GM21529 (cell line): Measurements from ENCODE around the gene IDH1.
"Not testable (repeated sequence)": the region's sequence is repeated elsewhere in the genome, so short reads cannot be mapped to it uniquely, and the experiment has no call there.

Experiments used
- ATAC-seq: cut with Tn5 transposase; IDR thresholded peaks from one replicate; pipeline ENCODE4 v1.9.1; 2021; ENCODE audit not compliant: unreplicated experiment

IDH1 gene

GRCh38 chr2:208254871-208255556 lies at the start of gene IDH1:
IDH1 (minus strand) TSS chr2:208255071; CDS start chr2:208251551, 3,520 bp downstream.
- ATAC-seq: peak; percentile 74

- ATAC-seq: no peak
These were observed 49.3 kb upstream of the IDH1 start for GRCh38 chr2:208304157-208304556.

DNA sequence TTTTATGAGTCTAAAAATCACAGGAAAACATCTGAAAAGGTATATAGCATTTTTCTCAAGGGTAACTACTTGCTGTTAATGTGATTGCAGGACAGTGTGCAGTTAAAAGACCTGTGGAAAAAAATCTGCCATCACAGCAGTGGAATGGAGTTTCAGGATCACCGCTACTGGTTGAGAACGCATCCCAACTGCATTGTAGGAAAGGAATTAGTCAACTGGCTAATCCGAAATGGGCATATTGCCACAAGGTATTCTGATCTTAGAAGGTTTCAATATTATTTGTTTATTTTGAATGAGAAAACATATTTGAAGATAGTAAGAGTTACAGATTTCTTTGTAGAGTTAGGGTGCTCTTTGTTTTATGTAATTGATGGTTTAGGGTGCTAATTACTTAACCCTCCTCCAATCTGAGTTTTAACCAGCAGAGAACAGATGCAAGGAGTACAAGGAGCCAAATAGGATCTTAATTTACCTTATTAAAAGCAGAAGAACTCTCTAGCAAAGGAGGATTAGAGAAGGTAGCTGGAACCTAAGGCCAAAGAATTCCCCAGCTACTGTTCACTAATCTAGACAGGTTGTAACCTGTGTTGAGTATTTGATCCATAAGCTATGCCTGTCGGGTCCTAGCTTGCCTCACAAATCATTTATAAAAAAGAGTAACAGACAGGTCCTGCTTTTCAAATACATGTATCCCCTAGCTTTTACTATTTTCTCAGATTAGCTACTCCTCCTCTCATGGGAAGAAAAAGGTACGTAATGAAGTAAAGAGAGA lies 46.2 kb upstream of the IDH1 start:
- ATAC-seq: no peak

GRCh38 chr2:208297961-208298360 lies 43.1 kb upstream of the IDH1 start:
- no peak for ATAC-seq

GRCh38 chr2:208296610-208297009 lies 41.7 kb upstream of the IDH1 start:
- no peak for ATAC-seq

DNA sequence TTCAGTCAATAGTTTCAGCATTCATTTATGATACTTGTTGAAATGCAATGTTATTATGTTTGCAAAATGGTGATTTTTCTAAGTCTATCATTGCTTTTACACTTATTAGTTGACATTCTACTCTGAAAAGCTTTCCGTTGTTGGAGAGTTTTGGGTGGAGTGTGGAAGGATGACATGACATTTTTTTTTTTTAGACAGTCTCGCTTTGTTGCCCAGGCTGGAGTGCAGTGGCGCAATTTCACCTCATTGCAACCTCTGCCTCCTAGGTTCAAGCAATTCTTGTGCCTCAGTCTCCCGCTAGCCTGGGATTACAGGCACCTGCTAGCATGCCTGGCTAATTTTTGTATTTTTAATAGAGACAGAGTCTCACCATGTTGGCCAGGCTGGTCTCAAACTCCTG lies 41.0 kb upstream of the IDH1 start:
- ATAC-seq: no peak

DNA sequence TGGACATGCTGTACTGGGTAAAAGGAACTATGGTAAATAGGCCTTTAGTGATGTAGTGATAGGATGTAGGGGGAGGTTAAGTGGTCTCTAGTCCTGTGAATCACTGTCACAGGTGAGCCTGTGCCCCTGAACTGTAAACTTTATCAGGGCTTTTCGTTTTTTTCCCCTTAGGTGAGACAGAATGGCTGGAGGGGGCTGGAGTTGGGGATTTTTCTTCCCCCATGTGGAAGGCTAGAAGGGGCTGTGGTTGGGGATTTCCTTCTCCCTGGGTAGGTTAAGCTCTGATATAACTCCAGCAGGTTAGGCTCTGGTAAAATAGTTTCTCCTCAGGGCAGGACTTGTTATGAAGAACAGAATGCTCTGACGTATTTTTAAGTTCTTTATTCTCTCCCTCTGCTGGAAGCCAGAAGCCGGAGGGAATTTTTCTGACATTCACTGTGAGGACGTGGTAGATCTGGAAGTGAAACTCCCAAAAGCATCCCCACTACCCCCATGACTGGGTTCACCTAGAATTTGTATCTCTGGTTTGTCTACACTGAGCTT lies 39.7 kb upstream of the IDH1 start:
- ATAC-seq: peak; percentile 63

GRCh38 chr2:208285853-208286252 lies 31.0 kb upstream of the IDH1 start:
- no peak for ATAC-seq

- ATAC-seq: peak; percentile 85
These were observed 26.1 kb upstream of the IDH1 start for GRCh38 chr2:208280933-208281332.

- ATAC-seq: peak; percentile 34
These were observed 25.4 kb upstream of the IDH1 start for GRCh38 chr2:208280234-208280633.

- ATAC-seq: no peak
These were observed 24.4 kb upstream of the IDH1 start for GRCh38 chr2:208279236-208279635.

DNA sequence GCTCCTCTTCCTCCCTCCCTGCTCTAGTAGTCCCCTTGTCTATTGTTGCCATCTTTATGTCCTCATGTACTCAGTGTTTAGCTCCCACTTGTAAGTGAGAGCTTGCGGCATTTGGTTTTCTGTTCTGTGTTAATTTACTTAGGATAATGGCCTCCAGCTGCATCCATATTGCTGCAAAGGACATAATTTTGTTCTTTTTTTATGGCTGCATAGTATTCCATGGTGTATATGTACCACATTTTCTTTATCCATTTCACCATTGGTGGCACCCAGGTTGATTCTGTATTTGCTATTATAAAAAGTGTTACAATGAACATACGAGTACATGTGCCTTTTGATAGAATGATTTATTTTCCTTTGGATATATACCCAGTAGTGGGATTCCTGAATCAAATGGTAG lies 23.7 kb upstream of the IDH1 start:
- no peak for ATAC-seq

DNA sequence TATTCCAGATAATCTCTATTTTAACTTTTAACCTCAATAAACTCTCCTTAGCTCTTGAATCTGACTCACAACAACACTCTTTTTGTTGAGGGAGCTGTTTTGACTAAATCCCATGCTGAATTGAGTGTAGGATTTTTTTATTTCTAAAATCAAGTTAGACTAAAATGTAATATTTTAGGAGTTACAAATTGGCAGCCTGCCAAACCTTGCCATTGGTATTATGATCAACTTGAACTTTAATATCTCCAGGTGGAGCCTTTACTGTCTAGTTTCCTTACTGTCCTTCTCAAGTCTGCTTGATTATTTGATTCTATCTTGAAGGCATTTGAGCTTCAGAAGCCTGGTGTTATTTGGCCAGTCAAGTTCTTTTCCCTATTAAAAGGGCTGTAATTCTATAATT lies 19.9 kb upstream of the IDH1 start:
- ATAC-seq: no peak

DNA sequence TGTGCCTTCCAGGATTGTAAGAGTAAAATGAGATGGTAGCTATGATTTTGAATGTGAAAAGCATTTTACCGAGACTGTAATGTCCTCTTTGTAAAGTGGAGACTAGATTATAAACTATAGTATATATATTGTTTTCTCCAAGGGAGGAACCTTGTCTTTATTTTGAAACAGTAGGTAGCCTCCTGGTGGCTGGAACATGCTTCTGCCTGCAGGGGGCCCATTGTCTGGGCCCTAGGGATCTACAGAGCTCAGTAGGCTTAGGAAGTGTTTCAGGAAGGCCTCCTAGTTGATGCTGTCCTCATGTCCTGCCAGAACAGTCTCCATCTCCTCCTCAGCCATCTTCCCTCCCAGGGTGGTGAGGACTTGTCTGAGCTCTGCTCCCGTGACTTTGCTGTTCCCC lies 14.2 kb upstream of the IDH1 start:
- ATAC-seq: no peak

GRCh38 chr2:208268156-208268952 lies 13.5 kb upstream of the IDH1 start:
- ATAC-seq: no peak

DNA sequence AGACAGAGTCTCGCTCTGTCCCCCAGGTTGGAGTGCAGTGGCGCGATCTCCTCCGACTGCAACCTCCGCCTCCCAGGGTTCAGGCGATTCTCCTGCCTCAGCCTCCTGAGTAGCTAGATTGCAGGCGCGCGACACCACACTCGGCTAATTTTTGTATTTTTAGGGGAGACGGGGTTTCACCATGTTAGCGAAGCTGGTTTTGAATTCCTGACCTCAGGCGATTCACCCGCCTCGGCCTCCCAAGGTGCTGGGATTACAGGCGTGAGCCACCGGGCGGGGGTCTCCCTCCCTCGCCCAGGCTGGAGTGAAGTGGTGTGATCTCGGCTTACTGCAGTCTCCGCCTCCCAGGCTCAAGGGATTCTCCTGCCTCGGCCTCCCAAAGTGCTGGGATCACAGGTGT lies 12.7 kb upstream of the IDH1 start:
- ATAC-seq: not testable (repeated sequence)

DNA sequence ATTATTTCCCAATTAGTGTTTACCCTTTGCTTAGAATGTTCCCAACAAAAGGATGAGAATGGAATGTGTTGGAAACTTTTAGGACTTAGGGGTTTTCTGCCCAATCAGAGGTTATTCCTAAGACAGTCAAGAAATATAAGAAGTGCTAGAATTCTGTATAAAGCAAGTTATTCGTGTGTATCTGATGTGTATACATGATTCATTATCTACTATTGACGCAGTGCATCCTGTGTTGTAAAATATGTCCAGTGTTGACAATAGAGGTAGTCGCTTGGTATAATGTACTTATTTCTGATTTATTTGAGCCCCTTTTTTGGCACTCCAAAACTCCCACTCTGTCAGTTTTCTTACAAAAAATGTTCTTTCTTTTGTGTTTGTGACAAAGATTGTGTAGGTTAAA lies 12.1 kb upstream of the IDH1 start:
- ATAC-seq: no peak

DNA sequence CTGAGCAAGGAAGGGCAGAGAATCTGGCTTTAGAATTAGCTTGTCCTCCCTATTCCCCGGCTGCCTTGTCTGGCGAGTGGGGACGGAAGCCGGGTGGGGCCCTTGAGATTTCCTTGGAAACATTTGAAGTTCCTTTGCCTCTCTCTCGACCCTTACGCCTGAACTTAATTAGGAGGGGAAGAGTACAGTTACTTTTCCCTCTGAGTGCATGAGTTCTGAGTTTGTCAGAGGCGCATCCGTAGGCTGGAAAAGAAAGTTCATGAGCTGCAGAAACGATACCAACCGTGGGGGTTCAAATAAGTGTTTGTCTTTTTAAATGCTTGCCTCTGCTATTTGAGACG lies 11.7 kb upstream of the IDH1 start:
- peak; percentile 10 for ATAC-seq

DNA sequence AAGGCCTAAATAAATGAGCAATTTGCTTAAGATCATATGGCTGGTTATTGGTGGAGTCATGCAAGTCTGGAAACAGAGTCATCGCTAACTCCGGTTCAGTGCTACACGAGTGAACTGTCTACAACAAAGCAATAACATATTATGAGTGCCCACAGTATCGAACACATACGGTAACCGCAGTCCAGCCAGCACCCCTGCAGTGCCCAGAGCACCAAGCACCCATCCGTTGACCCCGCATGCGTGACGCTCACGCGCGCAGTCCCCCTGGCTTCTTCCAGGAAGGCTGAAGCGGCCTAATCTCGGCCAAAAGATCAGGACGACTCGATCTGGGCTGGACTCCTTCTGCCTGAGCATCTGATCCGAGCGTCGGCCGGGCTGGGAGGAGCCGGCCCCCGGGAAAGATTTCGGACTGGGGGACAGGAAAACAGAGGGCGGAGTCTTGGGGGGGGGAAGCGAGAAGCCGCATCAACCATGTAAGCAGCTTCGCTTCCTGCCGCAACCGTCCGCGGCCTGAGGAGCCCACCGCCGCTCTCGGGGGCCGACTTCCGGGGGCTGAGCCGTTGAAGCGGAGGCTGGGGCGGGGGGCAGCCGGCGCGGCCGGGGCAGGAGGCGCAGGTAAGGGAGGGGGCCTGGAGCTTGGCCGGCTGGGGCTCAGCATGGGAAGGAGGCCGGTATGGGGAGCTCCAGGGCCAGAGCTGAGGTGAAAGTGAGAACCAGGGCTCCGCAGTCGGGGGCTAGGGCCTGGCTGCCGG lies 11.1 kb upstream of the IDH1 start, which contains the start of gene PIKFYVE:
PIKFYVE (plus strand) TSS at position 455 of the 752 bp plus-strand sequence. CDS start 5,265 bp downstream, outside the sequence.
- ATAC-seq: peak; percentile 80

GRCh38 chr2:208265371-208265800 lies 10.5 kb upstream of the IDH1 start:
- peak; percentile 40 for ATAC-seq
